ENCODE data around the gene CSNK1G3.
"Not testable (repeated sequence)": the region's sequence is repeated elsewhere in the genome, so short reads cannot be mapped to it uniquely, and the experiment has no call there.

CSNK1G3 gene

DNA sequence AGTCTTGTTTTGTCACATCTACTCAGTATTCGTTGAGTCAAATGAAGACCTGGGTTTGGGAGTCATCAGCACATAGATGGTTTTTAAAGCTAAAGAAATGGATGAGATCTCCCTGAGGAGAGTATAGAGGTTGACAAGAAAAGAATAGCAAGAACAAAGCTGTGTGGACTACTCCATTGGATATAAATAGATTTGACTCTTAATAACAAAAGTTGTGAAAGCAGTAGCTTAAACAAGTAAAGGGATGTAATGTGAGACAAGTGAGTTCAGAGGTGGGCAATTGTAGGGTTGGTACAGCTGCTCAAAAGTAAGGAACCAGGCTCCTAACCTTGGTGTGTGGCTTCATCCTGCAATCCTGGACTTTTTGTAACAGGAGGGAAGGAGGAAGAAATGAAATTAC, 49.3 kb downstream of the CSNK1G3 start:
- FAIRE-seq, result no peak

DNA sequence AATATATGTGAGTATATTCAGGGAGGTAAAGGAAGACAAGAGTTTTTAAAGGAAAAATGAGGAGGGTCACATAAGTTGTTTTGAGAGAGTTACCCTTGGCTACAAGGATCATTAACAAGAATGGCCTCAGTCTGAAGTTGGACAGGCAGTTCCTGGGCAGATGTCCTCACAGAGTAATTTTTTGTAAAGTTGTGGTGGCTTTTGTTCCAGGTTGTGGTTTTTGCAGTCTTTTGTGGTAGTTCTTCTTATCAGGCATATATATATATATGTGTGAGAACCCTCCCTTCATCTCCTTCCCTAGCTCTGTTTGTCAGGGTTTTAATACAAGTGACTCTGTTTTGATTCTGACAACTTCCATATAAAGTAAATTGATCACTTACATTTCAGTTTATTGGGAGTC, 60.0 kb downstream of the CSNK1G3 start:
- FAIRE-seq, result no peak

GRCh38 chr5:123578390-123578789, 66.4 kb downstream of the CSNK1G3 start:
- peak; percentile 19 for FAIRE-seq

GRCh38 chr5:123579410-123579809, 67.4 kb downstream of the CSNK1G3 start:
- no peak for FAIRE-seq

- no peak for FAIRE-seq
Observed at GRCh38 chr5:123582550-123583285, 70.7 kb downstream of the CSNK1G3 start.

DNA sequence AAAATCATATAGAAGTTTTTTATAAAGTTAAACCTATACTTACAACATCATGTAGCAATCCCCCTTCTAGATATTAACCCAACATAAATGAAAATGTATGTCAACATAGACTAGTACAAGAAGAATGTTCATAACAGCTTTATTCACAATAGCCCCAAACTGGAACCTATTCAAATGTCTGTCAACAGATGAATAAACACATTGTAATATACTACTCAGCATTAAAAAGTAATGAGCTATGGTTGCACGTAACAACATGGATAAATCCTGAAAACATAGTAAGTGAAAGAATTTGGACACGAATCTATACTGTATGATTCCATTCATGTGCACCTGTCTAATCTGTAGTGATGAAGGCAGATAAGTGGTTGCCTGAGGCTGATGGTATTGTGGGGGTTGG, 73.9 kb downstream of the CSNK1G3 start:
- no peak for FAIRE-seq

- no peak for FAIRE-seq
Observed at GRCh38 chr5:123594434-123594833, 82.5 kb downstream of the CSNK1G3 start.

DNA sequence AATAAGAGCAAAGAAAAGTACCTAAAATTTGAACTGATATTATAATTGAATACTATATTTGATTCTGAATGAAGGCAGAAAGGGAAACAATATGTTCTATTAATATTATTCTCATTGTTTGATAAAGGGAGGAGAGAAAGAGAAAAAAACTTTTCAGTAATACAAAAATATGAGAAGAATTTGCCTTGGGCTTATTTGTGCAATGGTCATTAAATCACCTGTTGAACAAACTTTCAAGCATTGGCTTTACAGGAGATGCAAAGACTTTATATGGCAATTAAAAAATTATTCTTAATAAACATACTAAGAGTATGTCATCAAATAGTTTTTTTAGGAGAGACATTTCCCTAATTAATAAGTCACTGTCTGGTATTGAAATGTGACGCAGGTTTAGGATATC, 85.0 kb downstream of the CSNK1G3 start:
- peak; percentile 90 for FAIRE-seq

- no peak for FAIRE-seq
Observed at GRCh38 chr5:123598028-123598689, 86.2 kb downstream of the CSNK1G3 start.

DNA sequence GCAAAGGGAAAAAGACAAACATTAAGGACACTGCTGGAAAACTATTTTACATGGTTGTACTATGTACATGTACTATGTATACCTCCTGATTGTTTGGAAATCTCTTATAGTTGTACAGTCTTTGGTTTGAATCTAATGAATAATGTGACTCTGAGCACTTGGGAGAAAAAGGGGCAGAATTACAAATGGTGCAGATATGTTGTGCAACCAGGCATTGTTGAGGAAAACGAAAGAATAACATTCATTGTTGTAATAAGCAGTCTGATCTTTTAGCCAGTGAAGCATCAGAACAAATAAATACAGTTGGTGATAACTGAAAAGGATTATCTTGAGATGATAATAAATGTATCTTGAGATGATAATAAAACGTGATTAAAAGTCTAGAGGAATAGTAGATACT, 87.2 kb downstream of the CSNK1G3 start:
- FAIRE-seq, result no peak

- FAIRE-seq, result no peak
Observed at GRCh38 chr5:123601610-123602009, 89.6 kb downstream of the CSNK1G3 start.

- peak; percentile 68 for FAIRE-seq
Observed at GRCh38 chr5:123605822-123606221, 93.8 kb downstream of the CSNK1G3 start.

DNA sequence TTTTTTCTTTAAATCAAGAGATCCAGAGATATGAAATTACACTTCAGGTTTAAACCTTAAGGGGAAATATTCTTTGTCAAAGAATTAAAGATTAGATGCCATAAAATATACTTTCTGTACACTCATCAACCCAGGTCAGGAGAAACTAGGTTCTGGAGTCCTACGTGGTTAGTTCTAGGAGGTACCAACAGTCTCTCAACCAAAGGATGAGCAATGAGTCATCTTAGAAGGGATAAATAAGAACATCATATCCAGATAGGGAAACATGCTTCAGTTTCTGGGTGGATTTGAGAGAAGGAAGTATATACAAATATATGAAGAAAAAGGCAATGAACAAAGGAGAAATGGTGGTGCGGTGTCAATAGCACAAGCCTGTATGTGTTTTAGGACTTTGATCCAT, 98.2 kb downstream of the CSNK1G3 start:
- FAIRE-seq, result no peak

DNA sequence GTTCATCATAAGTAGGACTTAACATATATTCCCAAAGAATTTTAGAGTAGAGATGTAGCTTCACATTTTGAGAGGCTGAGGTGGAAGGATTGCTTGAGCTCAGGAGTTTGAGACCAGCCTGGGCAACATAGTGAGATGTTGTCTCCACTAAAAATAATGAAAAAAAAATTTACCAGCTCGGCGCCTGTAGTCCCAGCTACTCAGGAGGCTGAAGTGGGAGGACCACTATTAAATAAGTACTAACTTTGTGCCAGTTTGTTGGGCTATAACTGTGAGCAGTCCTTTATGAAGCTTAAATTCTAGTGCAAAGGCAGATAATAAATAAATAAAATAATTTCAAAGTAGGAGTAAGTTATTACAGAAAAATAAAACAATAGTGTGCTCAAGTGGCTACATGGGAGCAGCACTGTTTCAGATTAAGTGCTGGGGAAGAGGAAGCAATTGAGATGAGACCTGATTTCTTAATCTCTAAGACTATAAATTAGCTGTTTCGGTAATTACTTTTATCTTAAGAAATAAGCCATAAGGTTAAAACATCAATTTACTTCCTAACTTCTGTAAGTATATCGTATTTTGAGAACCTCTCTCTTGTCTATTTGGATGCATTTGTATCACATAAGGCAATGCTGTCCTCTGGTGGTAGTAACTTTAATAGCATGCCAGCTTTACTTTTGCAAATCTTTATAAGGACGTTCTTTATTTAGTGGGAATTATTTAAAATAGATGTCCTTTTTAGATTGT, 98.9 kb downstream of the CSNK1G3 start:
- peak; percentile 98 for FAIRE-seq

GRCh38 chr5:123611406-123611709, 99.4 kb downstream of the CSNK1G3 start:
- FAIRE-seq, result no peak

DNA sequence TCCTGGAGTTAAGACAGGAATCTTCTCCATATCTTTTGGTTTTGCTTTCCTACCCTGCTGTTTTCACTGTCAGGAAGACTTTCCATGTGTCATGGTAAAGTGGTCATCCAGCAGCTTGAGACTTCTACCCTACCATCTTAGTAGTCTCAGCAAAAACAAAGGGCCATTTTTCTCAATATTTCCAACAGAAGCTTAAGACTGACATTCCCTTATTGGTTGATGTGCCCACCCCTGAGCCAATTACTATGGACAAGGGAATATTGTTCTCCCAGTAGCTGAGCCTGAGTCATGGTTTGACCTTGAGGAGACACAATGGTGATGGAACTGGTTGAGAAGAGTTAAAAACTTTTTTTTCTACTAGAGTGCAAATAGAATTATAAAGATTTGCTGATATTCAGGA, 105.6 kb downstream of the CSNK1G3 start:
- FAIRE-seq, result no peak

DNA sequence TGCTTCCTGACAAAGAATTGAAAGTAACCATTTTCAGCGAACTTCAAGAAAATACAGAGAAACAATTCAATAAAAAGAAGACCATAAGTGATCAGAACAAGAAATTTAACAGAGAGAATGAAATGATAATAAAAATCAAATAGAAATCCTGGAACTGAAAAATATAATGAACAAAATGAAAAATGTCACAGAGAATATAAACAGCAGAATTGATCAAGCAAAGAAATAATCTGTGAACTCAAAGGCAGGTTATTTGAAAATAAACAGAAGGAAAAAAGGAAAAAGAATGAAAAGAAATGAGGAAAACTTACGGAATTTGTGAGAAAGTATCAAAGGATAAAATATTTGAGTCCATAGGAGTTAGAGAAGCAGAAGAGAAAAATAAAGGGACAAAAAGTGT, 114.1 kb downstream of the CSNK1G3 start:
- no peak for FAIRE-seq

GRCh38 chr5:123628860-123629544, 117.0 kb downstream of the CSNK1G3 start:
- no peak for FAIRE-seq

DNA sequence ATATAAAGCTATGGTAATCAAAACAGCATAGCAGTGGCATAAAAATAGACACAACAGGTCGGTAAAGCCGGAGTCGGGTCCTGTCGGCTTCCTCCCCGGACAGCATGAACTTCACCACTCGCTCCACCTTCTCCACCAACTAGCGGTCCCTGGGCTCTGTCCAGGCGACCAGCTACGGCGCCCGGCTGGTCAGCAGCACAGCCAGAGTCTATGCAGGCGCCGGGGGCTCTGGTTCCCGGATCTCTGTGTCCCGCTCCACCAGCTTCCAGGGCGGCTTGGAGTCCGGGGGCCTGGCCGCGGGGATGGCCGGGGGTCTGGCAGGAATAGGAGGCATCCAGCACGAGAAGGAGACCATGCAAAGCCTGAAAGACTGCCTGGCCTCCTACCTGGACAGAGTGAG, 124.0 kb downstream of the CSNK1G3 start:
- FAIRE-seq, result no peak

GRCh38 chr5:123637028-123637427, 125.1 kb downstream of the CSNK1G3 start:
- not testable (repeated sequence) for FAIRE-seq

DNA sequence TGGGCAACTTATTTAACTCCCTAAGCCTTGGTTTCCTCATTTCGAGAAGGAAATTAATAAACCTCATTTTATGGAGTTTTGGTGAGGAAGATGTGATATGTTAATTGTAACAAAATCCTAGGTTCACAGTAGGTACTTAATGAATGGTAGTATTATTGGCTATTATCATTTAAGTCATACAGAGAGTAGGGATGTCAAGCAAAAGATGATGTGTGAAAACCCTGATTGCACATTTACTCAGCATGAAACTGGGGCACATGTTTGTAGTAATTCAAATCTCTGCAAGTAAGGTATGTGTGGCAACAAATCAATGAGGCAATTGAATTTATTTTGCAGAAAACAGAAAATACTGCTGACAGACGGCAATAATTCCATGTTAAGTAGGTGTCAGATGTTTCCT, 127.3 kb downstream of the CSNK1G3 start:
- no peak for FAIRE-seq

DNA sequence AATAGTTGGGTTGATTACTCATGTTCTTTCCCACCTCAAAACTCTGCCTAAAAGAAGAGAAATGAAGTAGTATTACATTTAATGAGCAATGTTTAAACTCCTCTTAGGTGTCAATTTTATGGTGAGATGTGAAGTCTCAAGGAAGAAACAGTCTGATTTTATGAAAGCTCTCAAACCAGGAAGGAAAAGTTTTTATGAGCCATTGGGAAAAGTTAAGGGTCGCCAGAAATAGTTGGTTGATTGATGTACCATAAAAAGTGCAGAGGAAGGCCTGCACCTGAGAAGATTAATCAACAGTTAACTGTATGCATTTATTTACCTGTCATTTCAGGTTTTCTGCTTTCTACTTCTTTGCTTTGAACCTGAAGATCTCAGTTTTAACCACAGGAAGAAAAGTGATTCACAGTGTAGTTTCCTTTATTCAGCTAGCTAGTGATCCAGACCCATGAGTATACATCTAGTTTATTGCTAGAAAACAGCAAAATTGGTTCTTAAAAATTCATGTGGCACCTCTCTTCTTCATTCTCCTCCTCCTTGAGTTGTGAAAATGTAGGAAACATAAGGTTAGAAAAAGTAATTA, 133.1 kb downstream of the CSNK1G3 start:
- no peak for FAIRE-seq

GRCh38 chr5:123647066-123647465, 135.1 kb downstream of the CSNK1G3 start:
- FAIRE-seq, result no peak

All from A204.1 (cell line).